ENCODE measurements around the gene CA5A. TPM values are rescaled to one million over a fixed set of nuclear protein-coding genes. Genes with fewer than 3 reads are reported as not detected.

The CA5A gene
- total and polyA plus RNA-seq, 2 of the 13 experiments (the other 11 are each of a cell fraction or from before 2014, with no cell fraction given), result 66.8 to 106 TPM

GRCh38 chr16:87855852-87856715 is 80.2 kb downstream of the CA5A start (continued):
- TF ChIP-seq, protein P1, sequence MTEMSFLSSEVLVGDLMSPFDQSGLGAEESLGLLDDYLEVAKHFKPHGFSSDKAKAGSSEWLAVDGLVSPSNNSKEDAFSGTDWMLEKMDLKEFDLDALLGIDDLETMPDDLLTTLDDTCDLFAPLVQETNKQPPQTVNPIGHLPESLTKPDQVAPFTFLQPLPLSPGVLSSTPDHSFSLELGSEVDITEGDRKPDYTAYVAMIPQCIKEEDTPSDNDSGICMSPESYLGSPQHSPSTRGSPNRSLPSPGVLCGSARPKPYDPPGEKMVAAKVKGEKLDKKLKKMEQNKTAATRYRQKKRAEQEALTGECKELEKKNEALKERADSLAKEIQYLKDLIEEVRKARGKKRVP (CRISPR knock-in tag; IDR thresholded peaks at IDR 0.05), result peak in 1 of 2 experiments; percentile 78; a peak in 1 of 4 replicates
- TF ChIP-seq, protein P2, sequence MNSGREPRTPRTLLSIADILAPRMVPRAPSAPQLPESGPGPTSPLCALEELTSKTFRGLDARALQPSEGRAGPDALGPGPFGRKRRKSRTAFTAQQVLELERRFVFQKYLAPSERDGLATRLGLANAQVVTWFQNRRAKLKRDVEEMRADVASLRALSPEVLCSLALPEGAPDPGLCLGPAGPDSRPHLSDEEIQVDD (CRISPR knock-in tag; IDR thresholded peaks at IDR 0.05; ENCODE audit: borderline replicate concordance), result no peak
- TF ChIP-seq SPEN (CRISPR knock-in tag; IDR thresholded peaks at IDR 0.05; ENCODE audit: low read depth) (peak; percentile 49; the same call in 1 of the 2 replicates), REXO4 (CRISPR knock-in tag; IDR thresholded peaks at IDR 0.05; ENCODE audit: borderline replicate concordance) (no peak), ZBTB25 (CRISPR knock-in tag; IDR thresholded peaks at IDR 0.05) (no peak; the same call in 1 of the 2 replicates), HES4 (CRISPR knock-in tag; IDR thresholded peaks at IDR 0.05; ENCODE audit: borderline replicate concordance) (no peak), CENPX (CRISPR knock-in tag; IDR thresholded peaks at IDR 0.05) (no peak), BRD4 (CRISPR knock-in tag; IDR thresholded peaks at IDR 0.05) (no peak; the same call in 1 of the 2 replicates), HNRNPH1 (optimal IDR thresholded peaks at IDR 0.05; ENCODE audit: low read depth, low read length) (no peak), ZNF652 (CRISPR knock-in tag; IDR thresholded peaks at IDR 0.05; ENCODE audit: borderline replicate concordance, low read depth) (no peak), ZFP37 (CRISPR knock-in tag; IDR thresholded peaks at IDR 0.05; ENCODE audit: borderline replicate concordance) (no peak), BCL6 (CRISPR knock-in tag; IDR thresholded peaks at IDR 0.05) (peak; percentile 49; the same call in 1 of the 2 replicates), SAFB2 (CRISPR knock-in tag; IDR thresholded peaks at IDR 0.05; ENCODE audit: borderline replicate concordance, low read depth) (0 out of 2 replicates have a peak, but pooled peaks have one; percentile 22), ARID2 (CRISPR knock-in tag; IDR thresholded peaks at IDR 0.05; ENCODE audit: borderline replicate concordance) (peak; percentile 54; the same call in 1 of the 2 replicates), ZFAT (CRISPR knock-in tag; conservative IDR thresholded peaks at IDR 0.05) (no peak), ZNF580 (CRISPR knock-in tag; IDR thresholded peaks at IDR 0.05; ENCODE audit: borderline replicate concordance, low read depth) (no peak), MIER2 (CRISPR knock-in tag; IDR thresholded peaks at IDR 0.05) (no peak), SP5 (CRISPR knock-in tag; IDR thresholded peaks at IDR 0.05; ENCODE audit: borderline replicate concordance, low read depth) (0 out of 2 replicates have a peak, but pooled peaks have one; percentile 16)
- TF ChIP-seq, protein P3, sequence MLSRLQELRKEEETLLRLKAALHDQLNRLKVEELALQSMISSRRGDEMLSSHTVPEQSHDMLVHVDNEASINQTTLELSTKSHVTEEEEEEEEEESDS (CRISPR knock-in tag; IDR thresholded peaks at IDR 0.05; ENCODE audit: borderline replicate concordance), result no peak
- TF ChIP-seq, protein P4, sequence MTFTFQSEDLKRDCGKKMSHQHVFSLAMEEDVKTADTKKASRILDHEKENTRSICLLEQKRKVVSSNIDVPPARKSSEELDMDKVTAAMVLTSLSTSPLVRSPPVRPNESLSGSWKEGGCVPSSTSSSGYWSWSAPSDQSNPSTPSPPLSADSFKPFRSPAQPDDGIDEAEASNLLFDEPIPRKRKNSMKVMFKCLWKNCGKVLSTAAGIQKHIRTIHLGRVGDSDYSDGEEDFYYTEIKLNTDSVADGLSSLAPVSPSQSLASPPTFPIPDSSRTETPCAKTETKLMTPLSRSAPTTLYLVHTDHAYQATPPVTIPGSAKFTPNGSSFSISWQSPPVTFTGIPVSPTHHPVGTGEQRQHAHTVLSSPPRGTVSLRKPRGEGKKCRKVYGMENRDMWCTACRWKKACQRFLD (CRISPR knock-in tag; IDR thresholded peaks at IDR 0.05; ENCODE audit: borderline replicate concordance), result 0 out of 2 replicates have a peak, but pooled peaks have one; percentile 4
